ENCODE results near the gene CXXC5.
"Not testable (repeated sequence)": the region's sequence is repeated elsewhere in the genome, so short reads cannot be mapped to it uniquely, and the experiment has no call there.

Gene CXXC5

GRCh38 chr5:139648205-139649081 lies at the start of gene CXXC5:
Gene CXXC5 (plus strand): TSS chr5:139648349. CDS start chr5:139680524, 32,175 bp downstream.
- DNase-seq (ENCODE audit: low read depth, low spot score): peak; percentile 90

DNA sequence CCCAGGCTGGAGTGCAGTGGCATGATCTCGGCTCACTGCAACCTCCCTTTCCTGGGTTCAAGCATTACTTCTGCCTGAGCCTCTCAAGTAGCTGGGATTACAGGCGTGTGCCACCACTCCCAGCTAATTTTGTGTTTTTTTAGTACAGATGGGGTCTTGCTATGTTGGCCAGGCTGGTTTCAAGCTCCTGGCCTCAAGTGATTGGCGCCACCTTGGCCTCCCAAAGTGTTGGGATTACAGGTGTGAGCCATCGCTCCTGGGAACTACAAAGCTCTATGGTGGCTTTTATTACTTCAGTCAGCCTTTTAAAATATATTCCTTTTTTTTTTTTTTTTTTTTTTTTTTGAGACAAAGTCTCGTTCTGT lies 49.6 kb upstream of the CXXC5 start:
- DNase-seq (ENCODE audit: low read depth, low spot score): not testable (repeated sequence)

GRCh38 chr5:139600336-139600949 lies 47.7 kb upstream of the CXXC5 start:
- no peak for DNase-seq (ENCODE audit: low read depth, low spot score)

- no peak for DNase-seq (ENCODE audit: low read depth, low spot score)
Observed at GRCh38 chr5:139601429-139601828, 46.7 kb upstream of the CXXC5 start.

DNA sequence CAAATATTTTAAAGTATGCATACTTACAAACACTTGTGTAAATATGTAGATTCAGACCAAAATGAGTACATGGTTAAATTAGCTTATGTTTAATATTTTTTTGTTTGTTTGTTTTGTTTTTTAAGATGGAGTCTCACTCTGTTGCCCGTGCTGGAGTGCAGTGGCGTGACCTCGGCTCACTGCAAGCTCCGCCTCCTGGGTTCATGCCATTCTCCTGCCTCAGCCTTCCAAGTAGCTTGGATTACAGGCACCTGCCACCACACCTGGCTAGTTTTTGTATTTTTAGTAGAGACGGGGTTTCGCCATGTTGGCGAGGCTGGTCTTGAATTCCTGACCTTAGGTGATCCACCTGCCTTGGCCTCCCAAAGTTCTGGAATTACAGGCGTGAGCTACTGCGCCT lies 46.2 kb upstream of the CXXC5 start:
- not testable (repeated sequence) for DNase-seq (ENCODE audit: low read depth, low spot score)

- DNase-seq (ENCODE audit: low read depth, low spot score): no peak
Observed at GRCh38 chr5:139605887-139606286, 42.3 kb upstream of the CXXC5 start.

- DNase-seq (ENCODE audit: low read depth, low spot score): no peak
Observed at GRCh38 chr5:139611703-139612584, 36.2 kb upstream of the CXXC5 start.

GRCh38 chr5:139619861-139620260 lies 28.3 kb upstream of the CXXC5 start:
- DNase-seq (ENCODE audit: low read depth, low spot score): no peak

DNA sequence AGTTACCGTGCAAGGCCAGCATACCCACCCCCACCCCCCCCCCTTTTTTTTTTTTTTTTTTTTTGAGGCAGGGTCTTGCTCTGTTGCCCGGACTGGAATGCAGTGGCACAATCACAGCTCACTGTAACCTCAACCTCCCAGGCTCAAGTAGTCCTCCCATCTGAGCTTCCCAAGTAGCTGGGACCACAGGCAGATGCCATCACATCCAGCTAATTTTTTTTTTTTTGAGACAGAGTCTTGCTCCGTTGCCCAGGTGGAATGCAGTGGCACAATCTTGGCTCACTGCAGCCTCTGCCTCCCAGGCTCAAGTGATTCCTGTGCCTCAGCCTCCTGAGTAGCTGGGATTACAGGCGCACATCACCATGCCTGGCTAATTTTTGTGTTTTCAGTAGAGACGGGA lies 22.8 kb upstream of the CXXC5 start:
- DNase-seq (ENCODE audit: low read depth, low spot score): not testable (repeated sequence)

- DNase-seq (ENCODE audit: low read depth, low spot score): no peak
Observed at GRCh38 chr5:139630855-139631254, 17.3 kb upstream of the CXXC5 start.

DNA sequence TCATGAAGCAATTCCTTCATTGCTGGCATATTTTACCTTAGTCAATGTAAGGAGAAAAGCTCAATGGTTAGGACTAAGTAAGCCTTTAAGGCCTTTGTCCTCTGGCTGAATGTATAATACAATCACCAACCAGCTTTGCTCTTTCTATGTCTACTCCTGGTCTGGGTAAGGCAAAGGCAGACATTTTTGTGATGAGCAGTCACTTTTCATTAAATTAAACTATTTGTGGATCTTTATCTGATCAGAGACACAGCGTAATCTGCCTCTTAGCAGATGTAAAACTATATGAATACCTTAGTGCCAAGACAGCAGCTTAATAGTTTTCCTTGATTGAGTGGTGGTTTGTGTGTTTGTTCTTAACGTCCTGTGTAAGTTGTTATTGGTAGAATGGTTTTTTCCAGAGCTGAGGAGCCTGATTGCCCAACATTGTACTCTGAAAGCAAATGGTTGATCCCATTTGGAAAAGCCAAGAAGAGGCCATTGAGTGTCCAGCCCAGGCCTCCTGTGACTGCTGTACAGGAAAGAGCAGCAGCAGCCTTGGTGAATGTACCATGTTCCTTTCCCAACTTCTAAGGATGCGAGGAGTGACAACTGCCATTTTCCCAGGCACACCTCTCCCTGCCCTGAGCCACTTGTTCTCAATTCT lies 16.5 kb upstream of the CXXC5 start:
- no peak for DNase-seq (ENCODE audit: low read depth, low spot score)

DNA sequence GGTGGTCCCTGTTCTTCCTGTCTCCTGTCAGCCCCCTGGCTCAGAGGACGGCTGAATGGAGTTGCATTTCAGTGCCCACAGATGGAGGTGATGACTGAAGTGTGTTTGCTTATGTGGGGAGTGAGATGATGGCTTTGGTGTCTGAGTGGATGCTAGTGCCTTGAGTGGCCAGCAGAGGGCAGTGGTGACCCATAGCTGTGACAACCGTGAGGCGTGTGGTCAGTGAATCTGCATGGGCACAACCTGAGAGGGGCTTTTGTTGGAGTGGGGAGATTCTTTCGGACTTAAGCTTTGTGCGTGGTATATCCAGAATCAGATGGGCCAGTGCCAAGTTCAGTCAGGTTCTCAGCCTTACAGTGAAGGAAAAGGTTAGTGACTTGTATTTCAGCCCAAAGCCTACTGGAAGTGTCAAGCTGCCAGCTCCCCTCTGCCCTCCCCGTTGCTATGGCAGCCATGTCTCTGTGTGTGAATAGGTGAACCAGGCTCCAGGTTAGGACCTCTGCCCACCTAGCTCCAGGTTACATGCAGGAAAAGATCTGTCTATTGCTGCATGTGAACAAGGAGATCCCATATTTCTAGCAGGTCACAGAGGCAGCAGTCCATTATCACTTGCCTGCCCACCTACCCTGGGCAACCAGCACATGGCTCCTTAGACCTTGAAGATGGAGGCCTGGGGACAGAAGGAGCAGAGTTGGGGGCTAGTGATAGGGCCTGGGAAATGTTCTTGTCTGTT lies 14.7 kb upstream of the CXXC5 start:
- peak; percentile 91 for DNase-seq (ENCODE audit: low read depth, low spot score)

DNA sequence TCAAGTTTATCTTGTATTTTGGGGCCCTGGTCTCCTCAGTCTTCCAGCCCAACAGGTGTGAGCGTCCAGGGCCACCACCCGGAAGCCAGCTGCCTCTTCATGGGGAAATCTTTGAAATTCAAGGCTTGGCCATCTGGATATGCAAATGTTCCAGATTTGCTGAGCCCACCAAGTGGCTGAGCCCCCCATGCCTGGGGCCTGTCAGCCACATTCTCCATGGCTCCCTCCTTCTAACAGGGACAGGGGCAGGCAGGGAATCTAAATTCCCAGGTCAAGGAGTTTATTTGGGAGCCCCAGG lies 14.2 kb upstream of the CXXC5 start:
- DNase-seq (ENCODE audit: low read depth, low spot score): no peak

- DNase-seq (ENCODE audit: low read depth, low spot score): peak; percentile 21
Observed at GRCh38 chr5:139634541-139634940, 13.6 kb upstream of the CXXC5 start.

DNA sequence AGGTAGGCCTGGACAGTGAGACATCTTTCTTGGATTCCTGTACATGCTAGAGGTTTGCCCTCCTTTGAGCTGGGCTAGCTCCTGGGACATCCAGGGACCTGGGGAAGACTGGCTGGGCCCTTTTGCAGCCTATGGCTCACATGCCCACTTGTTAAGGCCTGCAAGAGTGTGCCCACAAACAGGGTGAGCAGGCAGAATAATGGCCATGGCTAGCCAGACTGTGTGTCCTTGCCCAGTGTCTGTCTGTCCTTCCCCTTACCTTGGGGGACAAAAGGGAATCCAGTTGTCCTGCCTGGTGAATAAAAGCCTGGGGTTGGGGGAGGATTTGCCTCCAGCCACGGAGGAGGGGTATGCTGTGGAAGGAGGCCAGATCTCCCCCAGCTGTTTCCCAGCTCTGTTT lies 13.0 kb upstream of the CXXC5 start:
- no peak for DNase-seq (ENCODE audit: low read depth, low spot score)

- peak; percentile 54 for DNase-seq (ENCODE audit: low read depth, low spot score)
Observed at GRCh38 chr5:139635606-139636206, 12.4 kb upstream of the CXXC5 start.

DNA sequence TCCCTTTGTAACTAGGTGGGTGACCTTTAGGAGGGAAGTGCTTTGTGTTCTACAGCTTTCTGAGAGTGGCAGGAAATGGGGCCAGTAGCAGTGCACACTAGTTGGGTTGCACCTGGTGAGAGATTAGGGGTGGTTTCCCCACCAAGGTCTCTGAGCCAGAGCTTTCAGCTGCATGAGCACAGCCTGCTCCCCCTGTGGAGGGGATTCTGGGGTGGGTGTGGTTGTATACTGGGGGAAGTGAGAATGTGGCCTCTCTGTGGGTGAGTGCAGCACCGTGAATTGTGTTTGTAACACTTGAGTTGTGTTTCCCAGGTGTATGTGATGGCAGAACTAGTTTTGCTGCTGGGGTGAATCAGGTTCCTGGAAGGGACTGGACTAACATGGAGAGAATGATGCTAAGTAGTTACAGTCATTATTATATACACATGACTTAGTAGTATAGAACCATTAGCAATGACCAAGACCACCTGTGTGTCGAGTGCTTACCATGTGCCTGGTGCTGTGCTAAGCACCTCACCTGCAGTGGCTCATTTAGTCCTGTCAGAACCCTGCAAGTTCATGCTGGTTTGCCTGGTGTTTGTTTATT lies 11.8 kb upstream of the CXXC5 start:
- no peak for DNase-seq (ENCODE audit: low read depth, low spot score)

DNA sequence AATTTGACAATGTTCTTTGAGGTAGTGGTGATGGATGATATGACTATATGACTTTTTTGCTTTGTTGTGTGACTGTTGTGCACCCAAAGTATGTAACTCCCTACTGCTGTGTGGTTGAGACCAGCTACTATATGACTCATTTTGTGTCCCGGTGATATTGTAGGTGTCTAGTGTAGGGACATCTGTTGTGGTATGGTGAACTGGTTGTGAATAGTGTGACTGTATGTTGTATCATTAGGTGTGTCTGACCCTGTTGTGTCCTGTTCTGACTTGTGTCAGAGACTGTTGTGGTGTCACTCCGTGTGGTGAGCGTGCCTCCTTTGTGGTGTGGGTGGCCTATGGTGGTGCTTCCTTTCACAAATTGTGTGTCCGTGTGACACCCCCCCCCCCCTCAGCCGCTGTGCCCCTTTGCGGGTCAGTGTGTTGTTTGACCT lies 11.2 kb upstream of the CXXC5 start:
- DNase-seq (ENCODE audit: low read depth, low spot score): peak; percentile 13

- DNase-seq (ENCODE audit: low read depth, low spot score): peak; percentile 83
Observed at GRCh38 chr5:139637438-139638089, 10.6 kb upstream of the CXXC5 start.

Measured in ELF-1 (cell line).